Sigmoid colon (tissue), 7 donors: Measurements from ENCODE around the gene CCDC188. TPM values are rescaled to one million over a fixed set of nuclear protein-coding genes. Genes with fewer than 3 reads are reported as not detected.

Experiments used
- DNase-seq: peaks from one replicate; pipeline ENCODE4 v3.0.0-alpha.2; 2019
- H3K27ac ChIP-seq, 4 donors: fragments of 200-600 bp; sonication (generic); one replicate each; pipeline ENCODE4 v1.5.1; 2016 to 2019; ENCODE audit warnings: mild to moderate bottlenecking in 1 of 4
- H3K27me3 ChIP-seq, 3 donors: fragments of 200-600 bp; sonication (generic); one replicate each; pipeline ENCODE4 v1.5.1; 2019; ENCODE audit warnings: mild to moderate bottlenecking in 1 of 3
- H3K36me3 ChIP-seq, 4 donors: fragments of 200-600 bp; sonication (generic); one replicate each; pipeline ENCODE4 v1.5.1; 2016 to 2019
- H3K4me1 ChIP-seq, 4 donors: fragments of 200-600 bp; sonication (generic); one replicate each; pipeline ENCODE4 v1.5.1; 2017 to 2019
- H3K4me3 ChIP-seq, 4 donors: fragments of 200-600 bp; sonication (generic); one replicate each; pipeline ENCODE4 v1.5.1; 2017 to 2019; ENCODE audit warnings: mild to moderate bottlenecking in 2 of 4, moderate library complexity in 1 of 4
- H3K9me3 ChIP-seq, 4 donors: fragments of 200-600 bp in 3 of 4; sonication (generic) in 3 of 4; one replicate each; pipeline versions ENCODE4 v1.5.1 to v1.6.1; 2013 to 2019
- CTCF ChIP-seq, 4 experiments: fragments of 450-650 bp in 3 of 4; fragments of 200-600 bp in 1 of 4; IDR thresholded peaks; one replicate each; pipeline ENCODE4 v1.5.1; 2016 to 2019; ENCODE audit warnings: antibody characterized with exemption in 4 of 4, mild to moderate bottlenecking in 3 of 4, moderate library complexity in 2 of 4
- EP300 ChIP-seq, 4 donors: sonication (generic); formaldehyde crosslinking; IDR thresholded peaks; one replicate each; pipeline ENCODE4 v1.6.1; 2017; ENCODE audit warnings: antibody characterized with exemption in 4 of 4
- POLR2A ChIP-seq, 2 donors: fragments of 450-650 bp; IDR thresholded peaks; one replicate each; pipeline ENCODE4 v1.6.1; 2016; ENCODE audit warnings: antibody characterized with exemption in 2 of 2, mild to moderate bottlenecking in 2 of 2, moderate library complexity in 2 of 2
- POLR2AphosphoS5 ChIP-seq, 4 donors: sonication (generic); formaldehyde crosslinking; IDR thresholded peaks; one replicate each; pipeline ENCODE4 v1.6.1; 2017; ENCODE audit warnings: antibody characterized with exemption in 4 of 4
- WGBS, 2 donors: extraction: QIAGEN DNeasy Blood & Tissue Kit; methylation state at CpG; one replicate each; pipeline ENCODE4 v1.1.7; 2013; 5-methylcytosine and 5-hydroxymethylcytosine counted together
- intact Hi-C: fragments of 100-400 bp; cut with DNase I; formaldehyde crosslinking; loops from one replicate; pipeline ENCODE4 v1.15.1; 2023
- polyA plus RNA-seq, 3 donors: library from polyadenylated mRNA; stranded (reverse); fragments of 200-250 nt; gene quantifications; one replicate each; pipeline ENCODE4 v1.2.3, GENCODE V29; 2013
- total RNA-seq, 4 donors: library from RNA; depleted of rRNA; stranded (reverse); fragments of >200 nt; gene quantifications; one replicate each; pipeline ENCODE4 v1.1.0, GENCODE V29; 2016
- donor health status: healthy with polysubstance abuse.
- donor health status: Bipolar disorder and iron deficiency.
- donor health status: healthy.

Gene CCDC188
- total and polyA plus RNA-seq, 7 donors, result 0.41 to 1.1 TPM; not detected in 5

DNA sequence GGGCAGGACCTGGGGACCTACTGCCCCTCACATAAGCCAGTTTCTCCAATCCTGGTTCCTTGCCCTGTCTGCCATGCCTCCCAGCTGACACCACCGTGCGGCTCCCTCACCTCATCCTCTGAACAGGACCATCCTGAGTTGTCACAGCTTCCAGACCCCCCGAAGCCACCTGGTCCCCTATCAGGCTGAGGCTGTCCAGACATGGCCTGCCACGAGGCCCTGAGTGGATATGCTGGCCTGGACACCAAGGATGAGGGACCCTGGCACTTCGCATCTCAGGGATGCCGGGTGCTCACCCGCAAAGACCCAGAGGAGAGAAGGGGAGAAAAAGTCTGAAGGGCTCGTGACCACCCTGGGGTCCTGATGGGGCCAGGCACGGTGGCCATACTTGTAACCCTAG, 15.8 kb upstream of the CCDC188 start:
- no peak overlapping the region for H3K4me3 ChIP-seq
- no peak overlapping the region for H3K27ac ChIP-seq
- no peaks in the 10 kb centered on the region for H3K36me3 ChIP-seq
- H3K4me1 ChIP-seq, result no peaks in the 10 kb centered on the region
- 84 to 89% methylated on average over 9 of the region's 9 CpGs for WGBS, 2 donors
- TF ChIP-seq POLR2AphosphoS5 (IDR thresholded peaks at IDR 0.05) (no peak), POLR2A (IDR thresholded peaks at IDR 0.05) (no peak), CTCF (IDR thresholded peaks at IDR 0.05) (no peak), EP300 (IDR thresholded peaks at IDR 0.05) (no peak)
- intact Hi-C loops, result no loop called here
- H3K9me3 ChIP-seq, result no peaks in the 10 kb centered on the region
- no peaks in the 10 kb centered on the region for H3K27me3 ChIP-seq
- DNase-seq, result no peak

DNA sequence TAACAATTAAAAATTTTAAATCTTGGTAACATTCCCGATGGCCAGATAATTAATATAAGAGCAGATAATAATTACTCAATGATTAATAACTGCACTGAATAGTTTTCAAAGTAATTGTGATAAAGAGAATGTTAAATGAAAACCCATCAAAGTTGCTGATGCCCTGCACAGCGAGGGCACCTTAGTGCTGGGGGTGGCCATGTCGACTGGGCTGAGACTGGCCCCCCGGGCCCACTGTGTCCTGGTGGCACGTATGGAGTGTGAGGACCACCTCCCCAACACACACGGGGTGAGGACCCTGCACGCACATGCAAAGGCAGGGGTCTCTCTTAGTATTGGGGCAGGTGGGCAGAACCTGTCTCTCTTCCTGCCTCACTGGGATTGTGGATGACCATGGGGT, 15.1 kb upstream of the CCDC188 start:
- TF ChIP-seq EP300 (IDR thresholded peaks at IDR 0.05) (no peak), POLR2AphosphoS5 (IDR thresholded peaks at IDR 0.05) (no peak), CTCF (IDR thresholded peaks at IDR 0.05) (no peak), POLR2A (IDR thresholded peaks at IDR 0.05) (no peak)
- H3K27ac ChIP-seq, result no peak overlapping the region
- intact Hi-C loops, result no loop called here
- H3K27me3 ChIP-seq, result no peaks in the 10 kb centered on the region
- no peak for DNase-seq
- 83 to 86% methylated on average over 7 of the region's 7 CpGs for WGBS, 2 donors
- H3K4me3 ChIP-seq, result no peak overlapping the region
- no peaks in the 10 kb centered on the region for H3K36me3 ChIP-seq
- no peaks in the 10 kb centered on the region for H3K4me1 ChIP-seq
- no peaks in the 10 kb centered on the region for H3K9me3 ChIP-seq

GRCh38 chr22:20165421-20165820, 14.6 kb upstream of the CCDC188 start:
- Histone ChIP-seq H3K36me3 (no peaks in the 10 kb centered on the region), H3K9me3 (no peaks in the 10 kb centered on the region), H3K27me3 (no peaks in the 10 kb centered on the region), H3K4me1 (no peaks in the 10 kb centered on the region), H3K4me3 (no peak overlapping the region), H3K27ac (no peak overlapping the region)
- intact Hi-C loops, result no loop called here
- WGBS, 2 donors, result 93 to 94% methylated on average over 12 of the region's 12 CpGs
- TF ChIP-seq EP300 (IDR thresholded peaks at IDR 0.05) (no peak), POLR2AphosphoS5 (IDR thresholded peaks at IDR 0.05) (no peak), POLR2A (IDR thresholded peaks at IDR 0.05) (no peak), CTCF (IDR thresholded peaks at IDR 0.05) (no peak)
- no peak for DNase-seq

DNA sequence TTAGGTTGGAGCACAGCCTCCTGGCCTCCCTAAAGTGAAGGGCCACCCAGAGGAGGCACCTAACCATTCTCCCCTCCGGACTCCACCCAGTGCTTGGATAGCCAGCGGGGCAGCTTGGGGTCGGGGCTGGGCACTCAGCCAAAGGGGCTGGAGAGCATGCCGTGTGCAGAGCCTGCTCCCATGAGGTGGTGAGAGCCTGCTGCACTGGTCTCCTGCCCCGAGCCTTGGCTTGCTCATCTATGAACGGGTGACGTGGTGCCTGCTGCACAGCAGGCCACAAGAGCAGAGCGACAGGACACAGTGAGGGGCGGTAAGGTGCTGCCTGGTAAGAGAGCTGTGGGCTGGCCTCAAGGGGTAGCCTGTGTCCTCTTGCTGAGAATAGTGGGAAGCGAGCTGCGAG, 14.0 kb upstream of the CCDC188 start:
- Histone ChIP-seq H3K27ac (no peak overlapping the region), H3K4me3 (no peak overlapping the region)
- intact Hi-C loops, result no loop called here

More for the DNA sequence above, 14.0 kb upstream of the CCDC188 start:
- no peaks in the 10 kb centered on the region for H3K4me1 ChIP-seq
- TF ChIP-seq POLR2A (IDR thresholded peaks at IDR 0.05) (no peak), POLR2AphosphoS5 (IDR thresholded peaks at IDR 0.05) (no peak), CTCF (IDR thresholded peaks at IDR 0.05) (no peak), EP300 (IDR thresholded peaks at IDR 0.05) (no peak)
- H3K27me3 ChIP-seq, result no peaks in the 10 kb centered on the region
- no peaks in the 10 kb centered on the region for H3K9me3 ChIP-seq
- no peak for DNase-seq
- WGBS, 2 donors, result 75 to 85% methylated on average over 11 of the region's 11 CpGs
- no peaks in the 10 kb centered on the region for H3K36me3 ChIP-seq
